Measurements from ENCODE around the gene ELOVL2. TPM values are rescaled to one million over a fixed set of nuclear protein-coding genes. Genes with fewer than 3 reads are reported as not detected.

The ELOVL2 gene
- total and polyA plus RNA-seq, 10 of the 15 experiments (the other 5 are each of a cell fraction or from before 2014, with no cell fraction given), result 0.01 to 0.03 TPM; not detected in 8

GRCh38 chr6:10949579-10950490 lies 94.3 kb downstream of the ELOVL2 start:
- Histone ChIP-seq H3K4me1 (ENCODE audit: control insufficient read depth, insufficient read depth, low read length) (no peaks in the 10 kb centered on the region), H3K79me2 (ENCODE audit: control insufficient read depth, insufficient read depth, low read length) (no peaks in the 10 kb centered on the region), H3K4me2 (ENCODE audit: control insufficient read depth, insufficient read depth) (no peak overlapping the region), H3K4me3 (no peak overlapping the region), H3K9ac (ENCODE audit: control insufficient read depth, insufficient read depth, low read length) (no peak overlapping the region), H4K20me1 (ENCODE audit: control insufficient read depth, insufficient read depth) (no peaks in the 10 kb centered on the region), H3K27ac (ENCODE audit: control insufficient read depth, insufficient read depth) (no peak overlapping the region), H3K27me3 (replicated peaks in 1 of 2; ENCODE audit: control insufficient read depth in 2 of 2, insufficient read depth in 2 of 2, low read length in 1 of 2) (no peaks in the 10 kb centered on the region), H3K36me3 (ENCODE audit: control insufficient read depth in 2 of 2, insufficient read depth in 2 of 2, low read length in 1 of 2) (no peaks in the 10 kb centered on the region), H3K9me3 (replicated peaks; ENCODE audit: control insufficient read depth, insufficient read depth, low read length) (no peaks in the 10 kb centered on the region), H2AFZ (ENCODE audit: control insufficient read depth, low read depth, low read length) (no peak overlapping the region)
- CTCF ChIA-PET, result interaction anchor here (0.6 to 5.9 kb wide), 4 partner anchors 117 to 626 kb away, joined by 3 to 64 read pairs (median 12); no protein-coding TSS in a partner anchor
- in situ Hi-C loops (cut with MboI) (no loop called here), intact Hi-C loops (cut with micrococcal nuclease; ENCODE audit: unreplicated experiment) (loop anchor here (5.0 kb wide), 1 partner anchor 192 kb away; no protein-coding TSS in a partner anchor)
- FAIRE-seq (no peak), ATAC-seq (no peak), DNase-seq (ENCODE audit: low read depth, low spot score) (no peak)
- RAD21 ChIA-PET (ENCODE audit: unreplicated experiment), result interaction anchor here (0.6 to 3.3 kb wide), 4 partner anchors 115 to 547 kb away, joined by 3 to 28 read pairs (median 4); no protein-coding TSS in a partner anchor
- TF ChIP-seq BRCA1 (IDR thresholded peaks at IDR 0.05; ENCODE audit: low read depth, low read length) (no peak), ZNF384 (IDR thresholded peaks at IDR 0.05; ENCODE audit: borderline replicate concordance, low read depth, low read length) (no peak), CBFB (IDR thresholded peaks at IDR 0.05; ENCODE audit: low read depth) (no peak), LARP7 (IDR thresholded peaks at IDR 0.05) (no peak), SREBF2 (IDR thresholded peaks at IDR 0.05; ENCODE audit: low read length) (no peak), PBX3 (IDR thresholded peaks at IDR 0.05; ENCODE audit: insufficient replicate concordance, low read depth, low read length) (no peak), MTA3 (IDR thresholded peaks at IDR 0.05; ENCODE audit: borderline replicate concordance, low read length) (no peak), CHD2 (IDR thresholded peaks at IDR 0.05; ENCODE audit: borderline replicate concordance, low read depth, low read length) (no peak), ETV6 (conservative IDR thresholded peaks at IDR 0.05 in 1 of 2, IDR thresholded peaks at IDR 0.05 in 1 of 2; ENCODE audit: borderline replicate concordance in 1 of 2, low read depth in 1 of 2) (no peak), RAD51 (IDR thresholded peaks at IDR 0.05) (no peak), ZBED1 (IDR thresholded peaks at IDR 0.05; ENCODE audit: borderline replicate concordance) (no peak)
- SMC1A ChIA-PET (ENCODE audit: uncharacterized antibody, unreplicated experiment), result interaction anchor here (0.7 to 6.1 kb wide), 4 partner anchors 9 to 546 kb away, joined by 5 to 85 read pairs (median 11); no protein-coding TSS in a partner anchor
- 45% methylated on average over 6 of the region's 6 CpGs for WGBS (ENCODE audit: insufficient coverage, insufficient replicate concordance, low lambda C conversion rate, missing lambda C conversion rate)
- no TSS peak for BruUV-seq (replicated peaks)
- POLR2A ChIA-PET, result no interaction called here

Measured in GM12878 (cell line).